Endothelial cell of umbilical vein (primary cell): ENCODE measurements around the gene POU6F2. TPM values are rescaled to one million over a fixed set of nuclear protein-coding genes. Genes with fewer than 3 reads are reported as not detected.

ENCODE experiments used
- BruUV-seq: library from RNA; stranded (reverse); fragments of 400-500 nt; replicated peaks from 2 replicates; lab custom pipeline; 2021; lab: Mats Ljungman, UMichigan
- CTCF ChIA-PET: fragments of 300-600, 350-600 bp; sonication (Branson Sonifier 250); formaldehyde crosslinking; loops from one replicate; lab custom pipeline; 2021; ENCODE audit warnings: antibody characterized with exemption, inconsistent platforms; lab: Charles Lee
- POLR2A ChIA-PET: fragments of 300-600, 350-600 bp; sonication (Branson Sonifier 250); formaldehyde crosslinking; loops from one replicate; lab custom pipeline; 2021; ENCODE audit warnings: antibody characterized with exemption, inconsistent platforms; lab: Charles Lee
- DNase-seq: peaks from one replicate; pipeline ENCODE4 v3.0.0-alpha.2; 2011; ENCODE audit warnings: low read depth, low spot score
- FAIRE-seq: peaks from 2 replicates; lab custom pipeline; 2011; peaks lifted over from hg19 to GRCh38; lab: Jason Lieb, UNC
- H2AFZ ChIP-seq: 2 replicates; pipeline ENCODE4 v1.6.0; 2012; ENCODE audit warnings: low read depth, low read length, control low read depth, inconsistent platforms
- H3K27ac ChIP-seq: 2 replicates; pipeline ENCODE4 v1.5.1; 2011; ENCODE audit warnings: low read depth, mild to moderate bottlenecking, control low read depth, low read length, moderate library complexity; ENCODE audit not compliant: insufficient read depth
- H3K27me3 ChIP-seq, 2 experiments: 2 replicates each; pipeline versions ENCODE4 v1.6.0 to v1.6.1; 2011; ENCODE audit warnings: low read length in 2 of 2, mixed read lengths in 1 of 2; ENCODE audit not compliant: control insufficient read depth in 2 of 2, insufficient read depth in 2 of 2
- H3K36me3 ChIP-seq, 2 experiments: 2 replicates in 1 of 2; 3 replicates in 1 of 2; pipeline ENCODE4 v1.5.1; 2011; ENCODE audit warnings: low read length in 2 of 2, mild to moderate bottlenecking in 1 of 2, moderate library complexity in 1 of 2; ENCODE audit not compliant: control insufficient read depth in 2 of 2, insufficient read depth in 2 of 2; ENCODE audit errors: extremely low read depth in 1 of 2
- H3K4me1 ChIP-seq: 3 replicates; pipeline ENCODE4 v1.5.1; 2011; ENCODE audit warnings: mild to moderate bottlenecking, low read length; ENCODE audit not compliant: control insufficient read depth, insufficient read depth; ENCODE audit errors: extremely low read depth
- H3K4me2 ChIP-seq: 2 replicates; pipeline ENCODE4 v1.6.1; 2011; ENCODE audit warnings: low read length, control low read depth, mixed read lengths; ENCODE audit not compliant: insufficient read depth
- H3K4me3 ChIP-seq, 3 experiments: fragments of 200-600 bp in 1 of 3; sonication (generic), shearing (Covaris generic) in 1 of 3; replicated peaks in 1 of 3; 2 replicates each; pipeline ENCODE4 v1.5.1; 2011 to 2016; ENCODE audit warnings: control low read depth in 3 of 3, low read length in 3 of 3, mild to moderate bottlenecking in 2 of 3, inconsistent platforms in 1 of 3, low read depth in 1 of 3, moderate library complexity in 1 of 3; ENCODE audit not compliant: insufficient read depth in 1 of 3
- H3K79me2 ChIP-seq: 2 replicates; pipeline ENCODE4 v1.6.0; 2012; ENCODE audit warnings: low read length, inconsistent platforms; ENCODE audit not compliant: control insufficient read depth, insufficient read depth
- H3K9ac ChIP-seq: replicated peaks from 2 replicates; pipeline ENCODE3; 2011; ENCODE audit warnings: low read length, control low read depth; ENCODE audit not compliant: insufficient read depth; ENCODE audit errors: extremely low read depth
- H3K9me1 ChIP-seq: replicated peaks from 3 replicates; pipeline ENCODE4 v1.6.0; 2011; ENCODE audit warnings: mild to moderate bottlenecking, low read length; ENCODE audit not compliant: control insufficient read depth, insufficient read depth; ENCODE audit errors: extremely low read depth
- H3K9me3 ChIP-seq: replicated peaks from 2 replicates; pipeline ENCODE4 v1.5.1; 2012; ENCODE audit warnings: low read length, inconsistent platforms; ENCODE audit not compliant: control insufficient read depth, insufficient read depth
- H4K20me1 ChIP-seq: replicated peaks from 2 replicates; pipeline ENCODE3; 2011; ENCODE audit warnings: mild to moderate bottlenecking, low read length; ENCODE audit not compliant: control insufficient read depth, insufficient read depth; ENCODE audit errors: extremely low read depth
- CTCF ChIP-seq, 2 donors: IDR thresholded peaks; 1 replicate in 1 of 2; 2 replicates in 1 of 2; pipeline ENCODE4 v1.5.1; 2011; ENCODE audit warnings: low read length in 2 of 2, mild to moderate bottlenecking in 2 of 2, moderate library complexity in 2 of 2, control low read depth in 1 of 2, inconsistent platforms in 1 of 2, low read depth in 1 of 2; ENCODE audit not compliant: insufficient read depth in 1 of 2; ENCODE audit errors: extremely low read depth in 1 of 2
- EZH2 ChIP-seq: IDR thresholded peaks from 2 replicates; pipeline ENCODE4 v1.6.1; 2012; ENCODE audit warnings: borderline replicate concordance, low read depth, mild to moderate bottlenecking, moderate library complexity, low read length, inconsistent platforms; ENCODE audit not compliant: severe bottlenecking
- FOS ChIP-seq: IDR thresholded peaks from 2 replicates; pipeline ENCODE4 v1.6.1; 2011; ENCODE audit warnings: mild to moderate bottlenecking, low read length, moderate library complexity, borderline replicate concordance; ENCODE audit not compliant: insufficient read depth
- GATA2 ChIP-seq: IDR thresholded peaks from 2 replicates; pipeline ENCODE4 v1.7.0; 2011; ENCODE audit warnings: low read depth, mild to moderate bottlenecking, moderate library complexity, mixed read lengths, low read length; ENCODE audit not compliant: insufficient read length, insufficient read depth
- JUN ChIP-seq: IDR thresholded peaks from 2 replicates; pipeline ENCODE4 v1.6.1; 2011; ENCODE audit warnings: borderline replicate concordance, low read depth; ENCODE audit not compliant: insufficient read length, insufficient read depth
- MAX ChIP-seq: IDR thresholded peaks from 2 replicates; pipeline ENCODE4 v1.6.1; 2011; ENCODE audit not compliant: insufficient read depth, insufficient read length
- MYC ChIP-seq: IDR thresholded peaks from one replicate; pipeline ENCODE4 v1.6.1; 2011; ENCODE audit warnings: mild to moderate bottlenecking, low read depth, low read length
- POLR2A ChIP-seq: IDR thresholded peaks from 2 replicates; pipeline ENCODE4 v1.6.1; 2012; ENCODE audit warnings: low read depth, mild to moderate bottlenecking, control low read depth, low read length
- POLR2AphosphoS5 ChIP-seq: IDR thresholded peaks from 2 replicates; pipeline ENCODE4 v1.6.1; 2012; ENCODE audit warnings: low read depth, mild to moderate bottlenecking, control low read depth, low read length, moderate library complexity; ENCODE audit not compliant: insufficient read depth
- dilution Hi-C: fragments of 300-500 bp; cut with MboI; formaldehyde crosslinking; loops from one replicate; pipeline ENCODE4 v1.15.0; 2019; ENCODE audit warnings: low sequenced_read_pairs; ENCODE audit not compliant: extremely low pct_ligation_motif_present
- intact Hi-C: fragments of 100-400 bp; cut with micrococcal nuclease; formaldehyde crosslinking; loops from one replicate; pipeline ENCODE4 v1.10.0; 2022
- polyA plus RNA-seq, 4 experiments: library from polyadenylated mRNA; depleted of rRNA in 3 of 4; stranded (reverse) in 3 of 4; unstranded in 1 of 4; fragments of >200 nt; gene quantifications; 2 replicates each; pipeline versions ENCODE4 v1.2.1 to v1.2.3, GENCODE V29; 2011 to 2012; ENCODE audit warnings: missing spikeins in 1 of 4
- total RNA-seq: library from RNA; stranded (reverse); gene quantifications from 2 replicates; pipeline ENCODE4 v1.2.3, GENCODE V29; 2021

Gene POU6F2
- total and polyA plus RNA-seq, 2 donors (not counting 3 experiments of a cell fraction or from before 2014, with no cell fraction given) = 0.29 TPM; not detected in 1

GRCh38 chr7:39144420-39144819 lies 166.7 kb downstream of the POU6F2 start:
- intact Hi-C loops = no loop called here
- DNase-seq (no peak), FAIRE-seq (no peak)
- H3K9me1 ChIP-seq = no peaks in the 10 kb centered on the region
- H3K36me3 ChIP-seq = no peaks in the 10 kb centered on the region
- H3K27ac ChIP-seq = no peak overlapping the region
- CTCF ChIA-PET = interaction anchor here (1.0 kb wide), 1 partner anchor 10 kb away, joined by 3 read pairs; no protein-coding TSS in a partner anchor
- H3K4me2 ChIP-seq = no peak overlapping the region
- dilution Hi-C loops = no loop called here
- TF ChIP-seq GATA2 = no peak
- no peak for TF ChIP-seq MYC
- TF ChIP-seq MAX = no peak
- TF ChIP-seq JUN = no peak
- no peak for TF ChIP-seq EZH2
- no peak for TF ChIP-seq POLR2A
- no peak overlapping the region for H2AFZ ChIP-seq
- no peaks in the 10 kb centered on the region for H3K79me2 ChIP-seq
- no peak overlapping the region for H3K4me3 ChIP-seq
- H3K27me3 ChIP-seq = no peaks in the 10 kb centered on the region
- H4K20me1 ChIP-seq = no peaks in the 10 kb centered on the region
- no peak overlapping the region for H3K9ac ChIP-seq
- H3K9me3 ChIP-seq = no peaks in the 10 kb centered on the region
- no TSS peak for BruUV-seq
- POLR2A ChIA-PET = no interaction called here
- H3K4me1 ChIP-seq = no peaks in the 10 kb centered on the region

GRCh38 chr7:39145283-39145682 lies 167.6 kb downstream of the POU6F2 start:
- no peak overlapping the region for H3K27ac ChIP-seq
- ChIA-PET POLR2A (no interaction called here), CTCF (no interaction called here)
- no peaks in the 10 kb centered on the region for H3K36me3 ChIP-seq
- H3K4me2 ChIP-seq = no peak overlapping the region
- no peak for TF ChIP-seq EZH2
- TF ChIP-seq MYC = no peak
- TF ChIP-seq CTCF (IDR thresholded peaks at IDR 0.05; ENCODE audit: extremely low read depth in 1 of 2, insufficient read depth in 1 of 2, low read depth in 1 of 2, low read length in 2 of 2) = no peak
- no peak for TF ChIP-seq GATA2
- TF ChIP-seq POLR2A = no peak
- no peak for TF ChIP-seq MAX
- no peak for TF ChIP-seq POLR2AphosphoS5
- no peak for TF ChIP-seq FOS
- no peak for TF ChIP-seq JUN
- no peak overlapping the region for H2AFZ ChIP-seq
- no peak for DNase-seq
- no peaks in the 10 kb centered on the region for H3K4me1 ChIP-seq
- no peaks in the 10 kb centered on the region for H3K79me2 ChIP-seq
- dilution Hi-C loops (no loop called here), intact Hi-C loops (no loop called here)
- BruUV-seq = no TSS peak
- no peak overlapping the region for H3K4me3 ChIP-seq
- no peak overlapping the region for H3K9ac ChIP-seq
- no peaks in the 10 kb centered on the region for H4K20me1 ChIP-seq
- no peaks in the 10 kb centered on the region for H3K27me3 ChIP-seq
- no peaks in the 10 kb centered on the region for H3K9me3 ChIP-seq
- no peaks in the 10 kb centered on the region for H3K9me1 ChIP-seq
- no peak for FAIRE-seq
